Colon (tissue), 2 donors: ENCODE results near the gene DDR2.

Source experiments
- FAIRE-seq: peaks from 2 replicates; lab custom pipeline; 2012; peaks lifted over from hg19 to GRCh38; lab: Jason Lieb, UNC
- donor health status: control.
- donor health status: control.

The DDR2 gene

DNA sequence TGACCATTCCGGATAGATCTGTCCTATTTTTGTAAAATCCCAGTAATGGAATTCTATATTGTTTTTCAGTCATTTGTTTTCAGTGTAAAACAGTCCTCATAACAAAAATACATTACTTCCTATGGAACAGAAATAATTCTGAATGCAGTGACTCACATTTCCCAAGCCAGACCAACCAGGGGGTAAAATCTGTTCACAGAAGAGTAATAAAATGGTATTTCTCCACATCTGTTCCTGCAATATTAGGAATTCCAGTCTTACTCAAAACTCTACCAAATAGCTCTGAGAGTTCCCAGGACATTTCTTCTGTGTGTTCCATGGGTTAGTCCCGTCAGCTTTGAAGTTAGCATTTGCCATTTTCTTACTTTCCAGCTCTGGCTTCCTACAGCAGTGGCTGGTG, 2.6 kb upstream of the DDR2 start:
- no peak for FAIRE-seq

DNA sequence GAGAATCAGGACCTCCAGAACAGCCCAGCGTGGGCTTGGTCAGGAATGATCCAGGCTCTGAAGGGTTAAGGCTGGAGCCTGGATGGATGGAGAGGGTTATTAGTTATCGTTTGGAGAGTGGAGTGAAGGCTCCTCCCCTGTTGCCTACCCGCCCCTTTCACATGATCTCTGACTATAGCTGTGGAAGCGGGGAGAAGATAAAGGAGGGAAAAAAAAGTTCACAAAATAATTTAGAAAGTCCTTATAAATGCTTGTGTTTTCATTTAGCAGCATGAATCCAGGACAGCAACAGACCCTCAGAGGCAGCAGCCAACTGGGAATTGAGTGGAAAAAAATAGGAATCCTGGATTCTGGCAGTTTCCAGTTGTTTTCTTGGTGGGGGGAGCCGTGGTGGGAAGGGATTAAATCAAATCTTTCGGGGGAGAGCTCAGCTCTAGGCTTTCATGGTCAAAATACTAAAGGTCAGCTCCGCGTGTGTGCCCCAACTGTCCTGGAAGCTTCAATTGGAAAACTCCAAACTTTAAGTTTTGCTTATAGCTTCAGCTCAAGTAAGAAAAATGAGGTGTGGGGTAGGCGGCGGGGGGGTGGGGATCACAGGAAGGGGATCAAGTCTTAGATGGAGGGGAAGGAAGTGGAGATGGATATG, 595 bp upstream of the DDR2 start:
- no peak for FAIRE-seq

DNA sequence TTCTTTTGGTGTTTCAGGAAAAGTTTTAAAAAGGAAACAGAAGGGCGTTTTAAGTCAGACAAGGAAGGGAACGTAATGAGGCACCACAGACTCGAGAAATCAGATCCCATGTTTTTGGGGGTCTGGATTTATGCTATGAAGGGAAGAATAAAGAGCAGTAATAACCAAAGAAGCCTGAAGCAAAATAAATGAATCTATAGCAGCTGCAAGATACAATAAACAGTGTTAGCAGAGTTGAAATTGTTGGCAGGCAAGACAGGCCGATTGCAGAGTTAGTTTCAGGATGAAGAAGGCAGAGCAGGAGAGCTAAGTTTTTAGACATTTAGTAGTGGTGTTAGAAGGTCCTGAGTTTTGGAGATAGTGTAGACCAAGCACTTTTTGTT, 425 bp downstream of the DDR2 start:
- FAIRE-seq: no peak

DNA sequence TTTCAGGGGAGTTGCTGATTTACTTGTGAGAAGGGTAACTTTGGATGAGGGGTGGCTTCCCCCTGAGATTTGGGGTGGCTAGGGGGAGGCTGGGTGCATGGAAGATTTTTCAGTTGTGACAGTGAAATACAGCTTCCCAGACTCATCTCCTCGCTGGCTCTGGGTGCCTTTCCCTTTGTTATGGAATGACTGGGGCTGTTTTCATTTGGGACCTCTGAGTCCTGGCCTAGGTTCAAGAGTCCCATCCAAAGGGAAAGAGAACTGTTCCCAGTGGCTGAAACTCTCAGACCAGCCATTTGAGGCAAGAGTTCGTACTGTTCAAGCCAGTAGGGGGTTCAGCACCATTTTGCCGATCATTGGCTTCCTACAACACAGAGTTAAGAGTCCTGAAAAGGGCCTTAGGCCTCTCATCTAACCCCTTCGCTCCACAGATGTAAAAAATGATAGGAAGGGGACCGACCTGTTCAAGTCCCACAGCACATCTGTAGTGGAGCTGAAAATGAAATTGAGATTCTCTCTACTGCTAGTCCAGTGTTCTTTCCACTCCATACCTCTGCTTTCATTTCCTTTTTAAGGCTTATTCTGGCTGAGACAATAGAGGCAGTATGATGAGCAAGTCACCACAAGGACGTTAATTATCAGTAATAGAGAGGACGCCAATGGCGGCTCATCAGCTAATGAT, 958 bp downstream of the DDR2 start:
- no peak for FAIRE-seq

DNA sequence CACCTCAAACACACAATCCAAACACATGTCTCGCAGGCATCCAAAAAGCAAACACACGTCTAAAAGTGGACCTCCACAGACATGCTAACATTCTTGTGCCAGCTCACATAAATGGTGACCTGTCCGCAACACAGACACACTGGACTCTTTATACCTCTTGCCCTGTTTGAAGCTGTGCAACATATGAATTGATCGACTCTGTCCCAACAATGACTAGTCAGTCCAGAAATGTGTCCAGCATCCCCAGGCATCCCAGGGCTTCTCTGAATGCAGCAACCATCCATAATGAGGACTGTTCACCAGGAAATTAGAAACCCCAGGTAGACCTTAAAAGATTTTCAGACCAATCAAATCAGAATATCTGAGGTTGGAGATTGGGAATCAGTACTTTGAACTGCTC, 3.2 kb downstream of the DDR2 start:
- FAIRE-seq: no peak

DNA sequence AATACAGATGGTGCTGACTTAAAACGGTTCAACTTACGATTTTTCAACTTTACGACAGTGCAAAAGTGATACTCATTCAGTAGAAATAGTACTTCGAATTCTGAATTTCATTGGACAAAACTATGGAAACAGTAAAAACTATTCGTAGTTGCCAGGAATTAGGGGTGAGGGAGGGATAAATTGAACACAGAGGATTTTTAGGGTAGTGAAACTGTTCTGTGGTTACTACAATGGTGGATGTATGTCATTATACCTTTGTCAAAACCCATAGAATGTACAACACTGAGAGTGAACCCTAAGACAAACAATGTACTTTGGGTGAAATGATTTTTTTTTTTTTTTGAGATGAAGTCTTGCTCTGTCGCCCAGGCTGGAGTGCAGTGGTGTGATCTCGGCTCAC, 7.5 kb downstream of the DDR2 start:
- FAIRE-seq: no peak

DNA sequence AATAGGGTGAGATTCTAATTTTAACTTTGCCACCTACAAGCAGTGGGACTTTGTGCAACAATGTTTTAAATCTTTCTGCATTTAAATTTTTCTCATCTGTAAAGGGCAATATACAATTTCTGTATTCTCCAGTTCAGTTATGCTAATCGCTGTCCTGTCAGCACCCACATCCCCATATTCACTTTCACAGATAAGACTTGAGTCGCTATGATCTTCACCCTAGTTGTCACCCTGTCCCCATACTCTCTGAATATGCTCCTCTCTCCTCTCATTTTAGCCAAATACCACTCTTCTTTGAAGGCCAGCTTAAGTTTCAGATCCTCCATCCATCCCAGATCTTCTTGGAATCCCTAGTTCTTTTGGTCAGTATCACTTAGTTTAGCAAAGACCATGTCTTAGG, 8.8 kb downstream of the DDR2 start:
- FAIRE-seq: no peak

DNA sequence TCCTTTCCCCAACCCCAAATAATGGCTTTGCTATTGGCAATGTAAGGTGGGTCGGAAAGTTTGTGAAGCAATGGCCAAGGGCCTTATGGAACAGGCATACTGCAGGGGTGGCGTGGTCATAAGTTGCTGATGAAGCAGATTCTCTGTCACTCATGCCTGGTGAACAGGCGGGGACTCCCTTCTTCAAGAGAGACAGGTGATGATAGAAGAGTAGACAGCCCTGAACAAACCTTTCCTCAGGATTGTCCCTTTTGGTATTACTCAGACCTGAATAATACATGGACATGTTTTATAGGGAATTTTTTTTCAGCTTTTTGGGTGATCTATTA, 12.7 kb downstream of the DDR2 start:
- FAIRE-seq: no peak

DNA sequence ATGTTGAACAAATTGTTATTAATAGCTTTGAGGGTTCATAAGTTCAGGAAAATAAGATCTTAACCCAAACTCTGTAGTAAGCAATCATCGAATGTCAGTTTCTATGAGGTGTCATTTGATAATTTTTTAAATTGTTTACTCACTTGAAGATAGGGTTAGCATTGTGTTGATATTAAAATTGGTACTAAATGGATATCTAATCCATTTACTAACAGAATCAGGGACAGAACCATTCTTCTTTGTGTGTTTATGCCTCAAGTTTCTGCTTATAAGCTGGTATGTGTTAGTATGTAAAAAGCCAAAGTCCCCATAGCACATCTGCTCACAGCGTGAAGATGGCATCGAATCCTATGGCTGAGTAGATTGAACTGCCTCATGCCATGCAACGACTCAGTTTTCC, 13.4 kb downstream of the DDR2 start:
- no peak for FAIRE-seq

DNA sequence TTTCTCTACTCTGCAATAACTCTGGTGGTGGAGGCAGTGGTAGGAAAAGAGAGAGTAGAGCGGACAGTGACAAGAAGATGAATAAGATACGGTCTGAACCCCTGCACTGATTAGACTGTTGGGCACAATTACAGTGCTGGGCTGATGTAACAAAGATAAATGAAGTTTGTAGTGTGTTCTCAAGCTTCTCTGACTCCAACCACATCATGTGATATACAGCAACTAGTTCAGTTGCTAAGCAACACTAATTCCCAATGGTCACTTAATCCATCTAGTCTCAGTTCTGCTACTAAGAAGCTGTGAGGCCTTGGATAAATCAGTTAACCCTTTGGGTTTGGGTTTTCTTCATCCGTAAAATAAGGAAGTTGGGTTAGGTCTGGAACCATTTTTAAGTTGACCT, 17.3 kb downstream of the DDR2 start:
- FAIRE-seq: no peak

DNA sequence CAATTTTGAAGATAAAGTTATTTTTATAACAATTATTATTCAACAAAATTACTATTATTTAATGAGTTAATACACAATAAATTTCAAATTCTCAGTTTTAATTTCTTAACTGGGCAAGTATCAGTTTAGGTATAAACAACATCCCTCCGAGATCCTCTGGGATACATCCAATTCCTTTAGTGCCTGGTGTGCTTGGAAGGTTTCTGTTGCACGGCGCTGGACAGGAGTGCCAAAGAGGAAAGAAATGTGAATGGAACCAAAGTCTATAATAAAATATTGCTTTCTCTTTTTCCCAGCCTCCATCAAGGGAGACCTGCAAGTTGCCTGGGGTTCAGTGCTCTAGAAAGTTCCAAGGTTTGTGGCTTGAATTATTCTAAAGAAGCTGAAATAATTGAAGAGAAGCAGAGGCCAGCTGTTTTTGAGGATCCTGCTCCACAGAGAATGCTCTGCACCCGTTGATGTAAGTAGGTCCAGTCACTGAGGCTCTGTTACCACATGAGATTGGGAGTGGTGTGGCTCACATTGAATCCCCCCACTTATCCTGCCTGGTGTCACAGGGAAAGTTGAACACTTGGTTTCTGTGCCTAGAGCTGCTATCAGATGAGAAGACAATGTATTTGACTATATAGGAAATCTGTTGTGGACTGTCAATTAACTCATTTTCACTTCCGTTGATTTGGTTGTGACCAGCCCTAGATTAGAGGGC, 22.8 kb downstream of the DDR2 start:
- FAIRE-seq: no peak

DNA sequence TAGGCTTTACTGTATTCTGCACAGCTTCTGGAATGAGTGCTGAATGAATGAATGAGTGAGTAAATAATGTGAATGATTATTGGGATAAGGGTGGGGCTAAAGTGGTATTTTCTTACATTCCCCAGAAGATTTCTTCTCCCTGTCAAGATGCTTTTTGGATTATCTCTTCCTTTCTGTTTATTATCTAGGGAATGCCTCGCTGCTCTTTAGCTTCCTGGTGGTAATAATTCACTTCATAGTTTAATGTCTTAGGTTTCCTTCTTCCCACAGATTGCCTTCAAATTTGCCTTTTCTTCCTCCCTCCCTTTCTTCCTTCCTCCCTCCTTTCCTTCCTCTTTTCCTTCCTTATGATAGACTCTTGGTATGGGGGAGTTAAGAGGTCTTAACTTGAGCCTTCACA, 24.0 kb downstream of the DDR2 start:
- no peak for FAIRE-seq

DNA sequence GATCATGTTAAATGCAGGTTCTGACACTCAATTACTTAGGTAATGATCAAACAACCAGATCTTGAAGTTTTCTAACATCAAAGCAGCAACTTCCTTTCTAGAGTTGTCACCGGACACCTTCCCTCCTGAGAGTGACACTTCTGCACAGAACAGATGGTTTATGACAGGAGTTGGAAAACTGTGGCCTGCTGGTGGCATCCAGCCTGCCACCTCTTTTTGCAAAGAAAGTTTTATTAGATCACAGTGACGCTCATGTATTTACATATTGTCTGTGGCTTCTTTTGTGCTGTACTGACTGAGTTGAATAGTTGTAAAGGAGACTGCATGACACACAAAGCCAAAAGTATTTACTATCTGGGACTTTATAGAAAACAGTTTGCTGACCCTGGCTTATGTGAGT, 28.3 kb downstream of the DDR2 start:
- no peak for FAIRE-seq

DNA sequence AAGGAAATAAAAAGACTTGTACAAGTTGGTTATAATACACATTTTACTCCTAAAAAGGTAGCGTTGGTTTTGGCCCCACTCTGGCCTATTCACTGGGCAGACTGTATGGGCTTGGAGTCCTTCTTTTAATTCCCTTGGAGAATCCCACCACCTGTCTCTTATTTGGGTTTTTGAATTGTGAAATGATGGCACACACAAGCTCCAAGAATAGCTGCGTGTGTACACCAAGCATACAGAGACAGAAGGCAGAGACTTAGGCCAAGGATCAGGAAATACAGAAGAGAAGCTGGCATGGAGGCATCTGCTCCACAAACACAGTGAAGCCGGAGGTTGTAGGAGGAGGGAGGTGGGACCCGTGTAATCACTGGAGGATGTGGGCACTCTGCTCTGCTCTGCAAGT, 29.1 kb downstream of the DDR2 start:
- no peak for FAIRE-seq

DNA sequence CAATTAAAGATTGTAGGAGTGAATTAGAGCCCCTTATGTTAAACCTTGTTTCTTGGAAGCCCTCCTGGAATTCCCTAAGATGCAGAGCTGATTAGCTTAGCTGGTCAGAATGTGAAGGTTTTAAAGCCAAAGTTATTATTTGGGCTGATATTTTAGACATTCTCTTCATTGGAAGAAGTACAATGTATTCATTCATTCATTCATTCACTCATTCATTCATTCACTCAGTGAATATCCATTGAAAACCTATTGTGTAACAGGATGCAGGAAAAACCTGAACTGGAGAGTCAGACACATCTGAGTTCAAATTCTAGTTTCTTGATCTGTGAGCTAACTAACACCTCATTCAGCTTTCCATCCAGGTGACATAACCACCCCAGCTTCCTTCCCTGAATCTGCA, 29.7 kb downstream of the DDR2 start:
- FAIRE-seq: no peak

DNA sequence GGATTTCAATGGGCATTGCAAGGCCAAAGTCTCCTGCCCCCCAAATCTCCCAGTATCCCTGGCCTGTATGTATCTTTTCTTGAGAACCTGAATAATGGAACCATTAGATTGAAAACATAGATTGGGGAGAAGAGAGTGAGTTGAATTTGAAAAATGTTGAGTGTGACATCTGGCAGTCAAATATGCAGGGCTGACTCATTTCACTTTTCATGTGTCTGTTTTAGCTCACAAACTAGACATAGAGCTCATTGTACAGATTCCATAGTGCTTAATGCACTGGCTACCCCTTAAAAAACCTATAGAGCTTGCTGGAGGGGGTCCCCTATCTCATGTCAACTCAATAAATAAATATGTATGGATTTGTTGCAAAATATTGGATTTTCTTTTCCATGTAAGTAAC, 30.8 kb downstream of the DDR2 start:
- no peak for FAIRE-seq

DNA sequence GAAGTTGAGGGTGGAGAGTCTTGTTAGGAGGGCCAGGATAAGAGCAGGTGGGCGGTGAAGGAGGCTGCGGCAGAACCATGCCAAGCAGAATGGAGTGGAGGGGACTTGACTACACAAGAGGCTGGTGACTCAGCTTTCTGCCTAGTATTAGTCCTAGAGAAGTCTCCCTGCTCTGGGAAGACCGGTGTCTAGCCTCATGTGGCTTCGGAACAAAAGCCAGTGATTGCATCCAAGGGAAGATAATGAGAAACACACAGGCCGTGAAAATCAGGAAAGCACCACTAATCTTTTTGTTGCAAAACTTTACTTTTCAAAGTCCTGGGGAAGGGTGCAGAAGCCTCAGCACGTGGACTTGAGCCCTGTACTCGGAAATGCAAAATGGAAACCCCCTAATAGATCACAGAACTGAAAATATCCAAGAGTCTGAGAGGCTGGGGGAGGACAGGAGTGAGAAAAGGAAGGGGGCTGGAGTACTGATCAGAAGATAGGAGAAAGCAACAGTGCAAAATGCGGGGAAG, 31.4 kb downstream of the DDR2 start:
- FAIRE-seq: no peak

DNA sequence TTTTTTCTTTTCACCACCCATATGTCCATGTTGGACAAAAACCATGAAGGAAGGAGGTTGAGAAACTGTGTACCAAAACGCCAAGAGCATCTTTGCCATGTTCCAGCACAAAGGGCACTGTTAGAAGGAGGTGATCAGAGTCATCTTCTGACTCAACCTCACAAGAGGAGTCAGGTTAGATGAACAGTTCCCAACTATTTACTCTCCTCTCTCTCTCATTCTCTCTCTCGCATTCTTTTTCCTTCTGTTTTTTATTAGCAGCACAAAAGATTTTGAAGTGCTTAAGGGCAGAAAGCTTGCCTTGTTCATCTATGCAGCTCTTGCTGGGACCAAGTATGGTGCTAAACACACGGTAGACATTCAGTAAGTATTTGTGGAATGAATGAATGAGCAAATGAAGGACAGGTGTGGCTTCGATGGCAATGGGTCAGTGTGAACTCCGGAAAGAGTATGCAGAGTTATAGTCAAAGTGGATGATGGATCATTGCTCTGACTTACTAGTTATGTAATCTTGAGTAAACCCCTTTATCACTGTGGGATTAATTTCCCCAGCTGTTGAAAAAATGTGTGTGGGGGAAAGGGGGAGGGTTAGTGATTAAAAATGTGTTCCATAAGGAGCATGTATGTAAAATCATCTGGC, 33.9 kb downstream of the DDR2 start:
- no peak for FAIRE-seq

DNA sequence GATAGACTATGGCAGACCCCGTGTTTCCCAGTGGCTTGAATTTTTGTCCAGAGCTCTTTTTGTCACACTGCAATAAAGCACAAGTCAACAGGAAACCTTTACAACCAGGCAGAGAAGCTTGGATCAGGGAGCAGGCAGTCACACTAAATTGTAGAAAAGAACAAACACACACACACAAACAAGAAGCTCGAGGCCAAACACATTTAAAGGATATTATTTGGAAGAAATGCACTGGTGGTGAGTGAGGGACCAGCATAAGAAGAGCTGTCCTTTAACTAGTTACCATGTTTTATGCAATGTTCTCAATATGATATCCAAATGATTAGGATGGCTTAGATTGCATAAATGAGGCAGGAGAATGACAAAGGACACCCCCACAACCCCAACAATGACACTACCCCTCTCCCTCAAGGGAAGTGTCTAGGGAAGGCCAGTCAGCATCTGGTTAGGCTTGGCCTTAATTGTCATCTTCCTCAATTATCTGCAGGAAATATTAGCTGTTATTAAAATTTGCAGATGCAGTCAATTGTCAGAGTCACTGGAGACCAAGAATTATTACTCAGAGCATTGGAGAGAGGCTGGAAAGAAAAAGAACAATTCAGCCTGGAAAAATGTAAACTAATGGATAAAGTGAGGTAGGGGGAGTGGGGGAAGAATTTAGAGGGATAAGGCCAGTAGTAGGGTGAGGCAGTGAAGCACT, 35.3 kb downstream of the DDR2 start:
- FAIRE-seq: no peak

DNA sequence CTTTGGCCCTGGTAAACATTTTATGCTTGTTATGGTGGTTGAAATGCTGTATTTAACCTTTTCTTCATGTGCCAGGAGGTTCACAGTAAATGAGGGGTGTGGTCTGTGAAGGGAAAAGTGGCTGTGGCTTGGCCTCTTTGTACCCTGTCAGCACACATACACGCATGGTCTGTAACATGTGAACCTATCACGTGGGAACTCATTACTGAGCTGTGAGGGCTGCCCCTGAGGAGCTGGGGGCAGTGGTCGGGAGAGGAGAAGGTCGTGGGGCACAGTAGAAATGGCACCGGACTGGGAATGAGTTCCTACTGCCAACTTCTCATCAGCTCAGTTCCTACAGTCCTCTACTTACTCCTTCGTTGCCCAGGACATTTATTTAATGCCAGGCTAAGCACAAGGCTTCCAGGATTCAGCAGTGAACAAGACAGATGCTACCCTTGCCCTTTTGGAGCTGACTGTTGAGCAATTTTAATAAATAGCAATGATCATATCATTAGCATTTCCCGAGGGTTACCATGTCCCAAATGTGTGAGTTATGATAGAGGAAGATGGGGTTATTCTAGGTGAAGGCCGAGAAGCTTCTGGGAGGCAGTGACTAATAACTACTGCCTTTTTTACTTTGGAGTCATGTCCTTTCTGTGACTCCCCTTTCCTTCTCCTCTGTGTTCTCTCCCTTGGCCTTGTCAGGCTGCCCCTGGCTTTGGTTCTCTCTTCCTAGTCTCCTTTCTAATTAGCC, 38.8 kb downstream of the DDR2 start:
- no peak for FAIRE-seq

DNA sequence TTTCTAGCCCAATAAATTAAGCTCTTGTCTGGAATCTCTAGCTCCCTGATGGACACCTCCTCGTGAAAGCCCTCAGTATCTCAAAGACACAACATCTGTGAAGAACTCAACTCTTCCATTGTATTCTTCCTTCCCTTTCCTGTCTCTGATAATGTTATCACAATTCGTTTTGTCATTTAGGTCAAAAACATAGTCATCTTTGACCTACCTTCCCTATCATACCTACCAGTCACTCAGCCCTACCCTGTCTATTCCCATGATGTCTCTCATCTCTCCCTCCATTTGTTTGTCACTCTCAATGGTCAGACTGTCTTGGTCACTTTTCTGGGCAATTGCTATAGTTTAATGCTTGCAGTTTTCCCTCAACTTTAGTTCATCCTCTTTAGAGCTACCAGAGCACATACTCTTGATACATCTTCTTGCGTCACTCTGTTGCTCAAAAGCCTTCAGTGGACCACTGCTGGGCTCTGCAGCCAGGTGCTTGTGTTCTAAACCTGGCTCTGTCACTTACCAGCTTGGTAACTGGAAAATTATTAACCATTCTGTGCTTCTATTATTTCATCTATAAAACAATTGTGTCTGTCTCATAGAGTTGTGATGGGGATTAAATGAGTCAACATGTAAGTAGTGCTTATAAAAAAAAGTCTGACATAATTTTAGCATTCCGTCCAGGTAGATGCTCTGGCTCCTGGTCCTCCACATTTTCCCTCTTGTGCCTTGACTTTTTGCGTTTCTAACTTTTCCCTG, 39.6 kb downstream of the DDR2 start:
- no peak for FAIRE-seq
